Activated CD8-positive, alpha-beta memory T cell treated with anti-CD3 and anti-CD28 coated beads for 36 hours (primary cell): ENCODE data around the gene LRRC72. TPM values are rescaled to one million over a fixed set of nuclear protein-coding genes. Genes with fewer than 3 reads are reported as not detected.
"Not testable (repeated sequence)": the region's sequence is repeated elsewhere in the genome, so short reads cannot be mapped to it uniquely, and the experiment has no call there.

Source experiments
- CTCF ChIA-PET: fragments of 350-600 bp; sonication (Branson Sonifier 250); formaldehyde crosslinking; loops from one replicate; lab custom pipeline; 2021; ENCODE audit warnings: antibody characterized with exemption; lab: Charles Lee
- POLR2A ChIA-PET: fragments of 350-600 bp; sonication (Branson Sonifier 250); formaldehyde crosslinking; loops from one replicate; lab custom pipeline; 2021; ENCODE audit warnings: antibody characterized with exemption; lab: Charles Lee
- total RNA-seq, 2 experiments: library from RNA; stranded (reverse); gene quantifications; one replicate each; pipeline ENCODE4 v1.2.3, GENCODE V29; 2021

The LRRC72 gene
- total RNA-seq, 2 experiments from 2014 or later = not detected

- ChIA-PET CTCF (no interaction called here), POLR2A (no interaction called here)
These were observed 36.8 kb downstream of the LRRC72 start for GRCh38 chr7:16563281-16564022.

GRCh38 chr7:16564023-16564380, 37.4 kb downstream of the LRRC72 start:
- ChIA-PET POLR2A (no interaction called here), CTCF (interaction anchor here (0.7 to 1.4 kb wide), 4 partner anchors 132 to 513 kb away, joined by 3 to 5 read pairs (median 4); no protein-coding TSS in a partner anchor)

- ChIA-PET POLR2A (no interaction called here), CTCF (interaction anchor here (0.7 to 1.4 kb wide), 11 partner anchors 10 to 514 kb away, joined by 3 to 5 read pairs (median 4); no protein-coding TSS in a partner anchor)
These were observed 38.3 kb downstream of the LRRC72 start for GRCh38 chr7:16564909-16565426.

GRCh38 chr7:16571941-16572340, 45.3 kb downstream of the LRRC72 start:
- POLR2A ChIA-PET = no interaction called here
- CTCF ChIA-PET = no interaction called here

- POLR2A ChIA-PET = no interaction called here
- CTCF ChIA-PET = no interaction called here
These were observed 52.6 kb downstream of the LRRC72 start for GRCh38 chr7:16579216-16579615.

GRCh38 chr7:16581286-16581685, 54.7 kb downstream of the LRRC72 start:
- CTCF ChIA-PET = no interaction called here
- POLR2A ChIA-PET = no interaction called here

- ChIA-PET POLR2A (no interaction called here), CTCF (no interaction called here)
These were observed 57.2 kb downstream of the LRRC72 start for GRCh38 chr7:16583834-16584233.

GRCh38 chr7:16585540-16585939, 58.9 kb downstream of the LRRC72 start:
- ChIA-PET POLR2A (no interaction called here), CTCF (no interaction called here)

GRCh38 chr7:16586081-16586874, 59.7 kb downstream of the LRRC72 start:
- ChIA-PET CTCF (no interaction called here), POLR2A (no interaction called here)

- ChIA-PET CTCF (no interaction called here), POLR2A (no interaction called here)
These were observed 60.5 kb downstream of the LRRC72 start for GRCh38 chr7:16587129-16587528.

- ChIA-PET POLR2A (no interaction called here), CTCF (no interaction called here)
These were observed 61.2 kb downstream of the LRRC72 start for GRCh38 chr7:16587790-16588189.

GRCh38 chr7:16589881-16590280, 63.3 kb downstream of the LRRC72 start:
- POLR2A ChIA-PET = no interaction called here

GRCh38 chr7:16590424-16590823, 63.8 kb downstream of the LRRC72 start:
- CTCF ChIA-PET = no interaction called here
- POLR2A ChIA-PET = no interaction called here

More at GRCh38 chr7:16589881-16590280, 63.3 kb downstream of the LRRC72 start:
- CTCF ChIA-PET = no interaction called here

- ChIA-PET CTCF (no interaction called here), POLR2A (no interaction called here)
These were observed 65.8 kb downstream of the LRRC72 start for GRCh38 chr7:16592395-16592794.

GRCh38 chr7:16594061-16594460, 67.4 kb downstream of the LRRC72 start:
- POLR2A ChIA-PET = no interaction called here

GRCh38 chr7:16594676-16595075, 68.1 kb downstream of the LRRC72 start:
- ChIA-PET POLR2A (no interaction called here), CTCF (no interaction called here)

More at GRCh38 chr7:16594061-16594460, 67.4 kb downstream of the LRRC72 start:
- CTCF ChIA-PET = no interaction called here

GRCh38 chr7:16595596-16595995, 69.0 kb downstream of the LRRC72 start:
- CTCF ChIA-PET, POLR2A ChIA-PET: not testable (repeated sequence)

- ChIA-PET CTCF (no interaction called here), POLR2A (no interaction called here)
These were observed 71.4 kb downstream of the LRRC72 start for GRCh38 chr7:16598015-16598414.

GRCh38 chr7:16599860-16600259, 73.2 kb downstream of the LRRC72 start:
- ChIA-PET POLR2A (no interaction called here), CTCF (no interaction called here)

GRCh38 chr7:16603633-16604032, 77.0 kb downstream of the LRRC72 start:
- CTCF ChIA-PET = interaction anchor here (0.5 kb wide), 1 partner anchor 117 kb away, joined by 3 read pairs; no protein-coding TSS in a partner anchor
- POLR2A ChIA-PET = no interaction called here
